CD4-positive, alpha-beta T cell treated with Interleukin-15 for 4 hours (primary cell): ENCODE results near the gene TCF12.
A peak's percentile ranks its signal among the peaks of the same experiment; 100 is the strongest.

Experiments used
- DNase-seq: peaks from one replicate; pipeline ENCODE4 v3.0.0-alpha.2; 2020; ENCODE audit warnings: low spot score

TCF12 gene

GRCh38 chr15:56918046-56918938, at the start of gene TCF12:
Gene TCF12 (plus strand): TSS chr15:56918644. CDS start chr15:56919914, 1,270 bp downstream.
- DNase-seq = peak; percentile 90

GRCh38 chr15:56869573-56869972, 48.9 kb upstream of the TCF12 start:
- DNase-seq = no peak

DNA sequence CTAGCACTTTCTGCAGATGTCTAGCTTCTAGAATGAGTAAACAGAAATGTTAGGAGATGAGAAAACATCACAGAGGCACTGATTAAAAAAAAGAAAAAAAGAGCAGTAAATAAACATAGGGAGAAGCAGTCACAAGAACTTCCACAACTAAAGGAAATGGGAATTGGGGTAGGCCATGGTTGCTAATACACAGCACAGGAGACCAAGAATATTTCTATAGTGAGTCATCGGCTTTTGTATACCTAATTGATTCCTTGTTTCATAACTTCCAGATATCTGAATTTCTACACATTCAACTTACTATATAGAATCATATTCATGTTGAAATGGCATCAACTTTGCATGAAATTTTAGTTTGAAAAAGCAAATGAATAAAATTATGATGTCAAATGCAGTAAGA, 47.3 kb upstream of the TCF12 start:
- DNase-seq = no peak

GRCh38 chr15:56871867-56872266, 46.6 kb upstream of the TCF12 start:
- DNase-seq = no peak

DNA sequence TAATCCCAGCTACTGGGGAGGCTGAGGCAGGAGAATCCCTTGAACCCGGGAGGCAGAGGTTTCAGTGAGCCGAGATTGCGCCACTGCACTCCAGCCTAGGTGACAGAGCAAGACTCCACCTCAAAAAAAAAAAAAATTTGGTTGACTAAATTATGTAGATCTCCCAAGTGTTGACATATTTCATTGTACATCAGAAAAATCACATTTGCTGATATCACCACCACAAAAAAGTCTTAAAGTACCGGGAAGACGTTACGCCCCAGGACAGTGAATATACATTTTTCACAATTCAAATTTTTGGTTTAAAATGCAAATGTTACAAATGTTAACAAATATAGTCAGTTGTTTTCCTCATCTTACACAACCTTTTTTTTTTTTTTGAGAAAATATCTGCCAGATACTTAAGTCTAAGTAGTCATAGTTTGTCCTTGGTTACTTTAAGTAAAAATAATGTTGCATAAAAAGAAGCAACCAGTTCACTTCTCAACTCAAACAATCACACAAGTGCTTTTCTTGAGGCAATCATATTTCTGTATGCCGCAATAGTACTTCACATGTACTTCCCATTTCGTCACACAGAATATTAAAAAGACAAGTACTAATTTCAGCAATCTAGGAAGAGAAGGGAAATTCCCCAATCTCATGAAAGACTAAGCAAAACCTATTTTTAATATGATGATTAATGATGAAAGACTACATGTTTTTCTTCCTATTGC, 41.0 kb upstream of the TCF12 start:
- no peak for DNase-seq

DNA sequence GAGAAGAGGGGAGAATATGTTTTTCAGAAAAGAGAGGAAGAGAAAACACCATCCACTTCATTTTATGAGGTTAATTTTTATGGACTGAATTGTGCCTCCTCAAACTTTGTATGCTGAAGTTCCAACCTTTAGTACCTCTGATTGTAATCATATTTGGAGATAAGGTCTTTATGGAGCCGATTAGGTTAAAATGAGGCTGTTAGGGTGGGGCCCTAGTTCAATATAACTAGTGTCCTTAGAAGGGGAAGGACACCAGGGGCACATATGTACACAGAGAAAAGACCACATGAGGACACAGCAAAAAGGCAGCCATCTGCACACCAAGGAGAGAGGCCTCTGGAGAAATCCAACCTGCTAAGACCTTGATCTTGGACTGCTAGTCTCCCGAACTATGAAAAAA, 38.9 kb upstream of the TCF12 start:
- DNase-seq = no peak

- no peak for DNase-seq
Measured at GRCh38 chr15:56883088-56883487, 35.4 kb upstream of the TCF12 start.

DNA sequence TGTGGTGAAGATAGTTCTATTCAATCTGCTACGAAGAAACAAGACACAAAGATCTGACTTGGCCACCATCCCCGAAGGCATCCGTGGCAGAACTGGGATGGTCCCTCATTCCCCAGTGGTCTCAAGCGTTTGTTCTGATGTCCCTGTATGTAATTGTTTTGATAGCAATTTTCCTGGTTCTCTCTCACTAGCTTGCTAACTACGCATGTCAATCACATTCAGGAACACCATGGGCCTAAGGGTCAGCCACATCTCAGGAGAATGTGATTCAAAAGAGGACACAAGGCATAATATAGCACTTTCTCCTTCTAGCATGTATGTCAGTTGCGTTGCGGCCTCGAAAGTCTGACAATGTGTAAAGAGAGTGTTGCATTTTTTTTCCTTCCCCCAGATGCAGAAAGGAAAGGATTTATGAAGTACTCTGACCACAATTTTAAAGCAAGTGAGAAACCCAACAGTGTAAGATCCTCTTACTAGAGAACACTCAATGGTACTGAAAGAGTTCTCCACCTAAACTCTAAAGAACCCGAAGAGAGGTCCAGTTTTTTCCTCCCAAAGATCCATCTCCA, 32.0 kb upstream of the TCF12 start:
- peak; percentile 15 for DNase-seq

GRCh38 chr15:56886932-56887781, 31.3 kb upstream of the TCF12 start:
- DNase-seq = peak; percentile 85

GRCh38 chr15:56887782-56888438, 30.5 kb upstream of the TCF12 start:
- DNase-seq = no peak

DNA sequence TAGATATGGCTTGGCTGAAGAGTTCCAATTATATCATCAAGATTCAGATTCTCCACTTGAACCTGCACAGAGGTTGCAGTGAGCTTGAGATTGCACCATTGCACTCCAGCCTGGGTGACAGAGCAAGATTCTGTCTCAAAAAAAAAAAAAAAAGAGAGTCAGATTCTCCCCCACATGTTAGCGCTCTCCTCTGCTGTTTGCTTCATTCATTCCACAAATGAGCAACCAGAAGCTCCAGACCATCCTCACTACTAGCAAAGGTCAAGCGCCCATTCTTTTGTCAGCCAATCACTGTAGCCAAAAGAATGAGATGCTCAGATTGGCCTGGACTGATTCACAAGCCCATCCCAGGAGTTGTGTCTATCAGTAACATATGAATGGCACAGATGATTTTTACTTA, 28.4 kb upstream of the TCF12 start:
- no peak for DNase-seq

DNA sequence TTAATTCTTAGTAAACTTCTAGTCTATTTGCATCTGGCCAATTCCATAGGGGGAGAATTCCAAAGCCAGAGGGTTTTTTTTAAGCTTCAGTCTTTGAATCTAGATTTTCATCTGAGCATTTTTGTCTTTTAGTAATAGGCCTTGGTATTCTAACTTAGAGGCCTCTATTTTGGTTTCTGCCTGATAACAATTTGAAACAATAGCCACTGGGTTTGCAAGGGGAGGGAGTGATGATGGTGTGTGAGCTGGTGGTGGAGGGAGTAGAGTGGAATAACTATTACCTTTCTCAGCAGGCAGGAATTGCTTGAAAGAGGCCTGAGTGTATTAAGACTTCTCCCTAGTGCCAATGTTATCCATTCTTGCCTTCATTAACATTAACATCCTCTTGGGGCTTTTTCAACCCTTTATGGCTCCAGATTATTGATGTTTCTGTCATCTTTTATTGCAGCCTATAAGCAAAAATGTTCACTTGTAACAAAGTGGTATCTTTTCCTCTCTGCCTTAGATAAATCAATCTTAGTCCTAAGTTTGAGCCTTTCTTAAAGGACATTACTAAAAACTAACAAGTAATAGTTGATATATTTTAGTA, 26.5 kb upstream of the TCF12 start:
- DNase-seq = no peak

- no peak for DNase-seq
Measured at GRCh38 chr15:56892659-56893363, 25.6 kb upstream of the TCF12 start.

DNA sequence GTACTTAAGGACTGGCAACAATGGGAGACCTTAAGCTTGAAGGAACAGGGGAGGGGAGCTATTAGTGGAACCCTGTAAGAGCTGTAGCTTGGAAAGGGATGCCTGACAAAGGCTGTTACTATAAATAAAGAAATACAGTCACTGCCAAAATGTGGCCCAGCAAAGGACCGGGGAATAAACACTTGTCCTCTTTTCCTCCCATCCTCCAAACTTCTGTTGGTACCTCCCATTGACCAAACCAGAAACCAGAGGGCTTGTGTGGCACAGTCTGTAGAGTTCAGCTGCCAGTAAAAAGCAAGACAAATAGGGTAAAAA, 25.1 kb upstream of the TCF12 start:
- DNase-seq = no peak

GRCh38 chr15:56894601-56895000, 23.8 kb upstream of the TCF12 start:
- DNase-seq = no peak

- no peak for DNase-seq
Measured at GRCh38 chr15:56901931-56902330, 16.5 kb upstream of the TCF12 start.

GRCh38 chr15:56906766-56907165, 11.7 kb upstream of the TCF12 start:
- DNase-seq = no peak

GRCh38 chr15:56910801-56911200, 7.6 kb upstream of the TCF12 start:
- DNase-seq = no peak

DNA sequence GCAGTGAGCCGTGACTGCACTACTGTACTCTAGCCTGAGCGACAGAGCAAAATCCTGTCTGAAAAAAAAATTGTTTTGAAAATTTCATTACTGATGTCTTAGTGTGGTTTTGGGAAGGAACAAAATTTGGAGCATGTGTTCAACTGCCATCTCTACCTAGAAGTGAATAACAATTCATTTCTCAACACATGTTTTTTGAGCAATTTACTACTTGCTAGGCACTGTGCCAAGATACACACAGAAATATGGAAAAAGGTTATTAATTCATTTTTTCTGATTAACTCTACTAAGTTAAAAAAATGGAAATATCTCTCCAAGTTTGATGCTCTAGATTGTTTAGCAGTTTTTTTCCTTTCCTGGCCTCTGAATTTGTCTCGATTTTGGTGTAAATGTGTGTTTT, 5.2 kb upstream of the TCF12 start:
- no peak for DNase-seq

DNA sequence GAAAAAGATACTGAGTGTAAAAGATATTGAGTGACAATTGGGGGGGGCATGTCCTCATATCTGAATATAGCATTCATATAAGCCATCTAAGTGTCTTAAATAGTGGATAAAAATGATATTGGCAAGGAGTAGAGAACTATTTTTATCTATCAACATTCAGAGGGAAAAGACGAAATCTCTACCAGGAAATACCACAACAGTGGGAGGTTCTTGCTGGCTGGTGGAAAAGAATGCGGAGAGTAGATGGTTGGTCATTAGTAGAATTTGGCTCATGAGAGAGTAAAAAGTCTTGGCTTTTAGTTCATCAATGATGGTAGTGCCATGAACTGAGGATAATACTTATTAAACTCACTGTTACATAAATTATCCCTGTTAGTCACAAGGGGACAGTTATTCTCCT, 4.8 kb upstream of the TCF12 start:
- DNase-seq = no peak

DNA sequence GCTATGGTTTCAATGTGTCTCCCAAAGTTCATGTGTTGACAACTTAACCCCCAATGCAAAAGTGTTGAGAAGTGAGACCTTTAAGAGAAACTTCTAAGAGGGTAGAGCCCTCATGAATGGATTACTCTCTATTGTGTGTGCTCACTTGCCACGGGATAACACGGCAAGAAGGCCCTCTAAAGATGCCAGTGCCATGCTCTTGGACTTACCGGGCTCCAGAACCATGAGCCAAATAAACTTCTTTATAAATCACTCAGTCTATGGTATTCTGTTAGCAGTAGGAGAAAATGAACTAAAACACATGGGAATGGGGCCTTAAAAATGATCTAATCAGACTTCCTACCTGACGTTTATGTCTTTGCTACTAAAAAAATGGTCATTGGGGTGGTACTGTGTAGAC, 2.6 kb upstream of the TCF12 start:
- DNase-seq = no peak
